HEK293 (cell line): ENCODE data around the gene KRT16.
A peak's percentile ranks its signal among the peaks of the same experiment; 100 is the strongest.

Experiments
- CTCF ChIA-PET: fragments of 350-600 bp; formaldehyde crosslinking; extraction: SDS; loops from one replicate; lab custom pipeline; 2021; ENCODE audit warnings: antibody characterized with exemption; lab: Yijun Ruan, JAX
- POLR2A ChIA-PET: fragments of 300-600 bp; formaldehyde crosslinking; extraction: SDS; loops from one replicate; lab custom pipeline; 2020; ENCODE audit warnings: antibody characterized with exemption, inconsistent platforms; lab: Yijun Ruan, JAX
- H3K27ac ChIP-seq: fragments of 200-500 bp; sonication (Bioruptor generic); 2 replicates; pipeline ENCODE4 v1.5.1; 2014; ENCODE audit warnings: low read depth, low read length, control low read depth, inconsistent platforms; ENCODE audit errors: extremely low read depth
- H3K36me3 ChIP-seq, 2 experiments: fragments of 200-500 bp in 1 of 2; sonication (Bioruptor generic) in 1 of 2; 1 replicate in 1 of 2; 2 replicates in 1 of 2; pipeline ENCODE4 v1.5.1; 2014 to 2017; ENCODE audit warnings: inconsistent platforms in 2 of 2, low read length in 2 of 2; ENCODE audit not compliant: control insufficient read depth in 2 of 2, insufficient read depth in 1 of 2
- H3K4me1 ChIP-seq: fragments of 200-500 bp; sonication (Bioruptor generic); 2 replicates; pipeline ENCODE4 v1.5.1; 2014; ENCODE audit warnings: mild to moderate bottlenecking, low read length, inconsistent platforms; ENCODE audit not compliant: control insufficient read depth, insufficient read depth
- H3K4me3 ChIP-seq: 2 replicates; pipeline ENCODE4 v1.5.1; 2011; ENCODE audit warnings: low read depth, mild to moderate bottlenecking, control low read depth, low read length, moderate library complexity
- H3K9me3 ChIP-seq: fragments of 200-500 bp; sonication (Bioruptor generic); 2 replicates; pipeline ENCODE4 v1.5.1; 2014; ENCODE audit warnings: low read depth, low read length, inconsistent platforms; ENCODE audit not compliant: control insufficient read depth, insufficient read depth
- ATF2 ChIP-seq: fragments of 450-650 bp; formaldehyde crosslinking; IDR thresholded peaks from 2 replicates; pipeline ENCODE4 v1.5.1; 2016; ENCODE audit warnings: missing biosample characterization, missing genetic modification characterization, low read depth
- REST ChIP-seq: fragments of 450-650 bp; formaldehyde crosslinking; IDR thresholded peaks from 2 replicates; pipeline ENCODE4 v1.5.1; 2016; ENCODE audit warnings: missing biosample characterization, missing genetic modification characterization
- ZBTB44 ChIP-seq: fragments of 450-650 bp; IDR thresholded peaks from 2 replicates; pipeline ENCODE4 v1.5.1; 2018; ENCODE audit warnings: missing biosample characterization, mild to moderate bottlenecking, missing genetic modification characterization
- ZNF18 ChIP-seq: fragments of 450-650 bp; formaldehyde crosslinking; IDR thresholded peaks from 2 replicates; pipeline ENCODE4 v1.5.1; 2016; ENCODE audit warnings: missing biosample characterization, missing genetic modification characterization
- ZNF280C ChIP-seq: fragments of 450-650 bp; formaldehyde crosslinking; IDR thresholded peaks from 2 replicates; pipeline ENCODE4 v1.5.1; 2016; ENCODE audit warnings: missing biosample characterization, missing genetic modification characterization
- ZNF302 ChIP-seq: fragments of 450-650 bp; formaldehyde crosslinking; IDR thresholded peaks from 2 replicates; pipeline ENCODE4 v1.5.1; 2016; ENCODE audit warnings: missing biosample characterization, missing genetic modification characterization, low read depth
- ZNF335 ChIP-seq: fragments of 450-650 bp; formaldehyde crosslinking; conservative IDR thresholded peaks from 2 replicates; pipeline ENCODE4 v1.5.1; 2016; ENCODE audit warnings: missing biosample characterization, missing genetic modification characterization
- ZNF398 ChIP-seq: fragments of 450-650 bp; formaldehyde crosslinking; IDR thresholded peaks from 2 replicates; pipeline ENCODE4 v1.5.1; 2017; ENCODE audit warnings: missing biosample characterization, missing genetic modification characterization
- ZNF514 ChIP-seq: fragments of 450-650 bp; formaldehyde crosslinking; IDR thresholded peaks from 2 replicates; pipeline ENCODE4 v1.5.1; 2016; ENCODE audit warnings: missing biosample characterization, missing genetic modification characterization
- ZNF629 ChIP-seq: fragments of 450-650 bp; formaldehyde crosslinking; IDR thresholded peaks from 2 replicates; pipeline ENCODE4 v1.5.1; 2017; ENCODE audit warnings: missing biosample characterization, missing genetic modification characterization
- ZSCAN18 ChIP-seq: fragments of 450-650 bp; formaldehyde crosslinking; IDR thresholded peaks from 2 replicates; pipeline ENCODE4 v1.5.1; 2016; ENCODE audit warnings: missing biosample characterization, missing genetic modification characterization

The KRT16 gene

GRCh38 chr17:41639492-41640473, 27.2 kb upstream of the KRT16 start (continued):
- TF ChIP-seq ATF2: peak; percentile 47; the same call in 1 of the 2 replicates
- peak; percentile 39 for TF ChIP-seq ZNF335
- peak; percentile 62 for TF ChIP-seq ZNF629 (tag by site-specific recombination)

- Histone ChIP-seq H3K27ac (no peak overlapping the region), H3K4me3 (no peak overlapping the region), H3K36me3 (no peaks in the 10 kb centered on the region), H3K4me1 (no peaks in the 10 kb centered on the region), H3K9me3 (no peaks in the 10 kb centered on the region)
- CTCF ChIA-PET: interaction anchor here (2.4 to 2.8 kb wide), 2 partner anchors 10 to 90 kb away, joined by 16 to 23 read pairs; no protein-coding TSS in a partner anchor
- TF ChIP-seq ZNF18 (tag by site-specific recombination) (no peak), ZNF398 (tag by site-specific recombination) (0 out of 2 replicates have a peak, but pooled peaks have one; percentile 9)
- TF ChIP-seq, all 188 proteins: peak for 1
- POLR2A ChIA-PET: no interaction called here
Measured at GRCh38 chr17:41638941-41639340, 26.4 kb upstream of the KRT16 start.

- ChIA-PET CTCF (interaction anchor here (0.6 kb wide), 1 partner anchor 772 kb away, joined by 5 read pairs; no protein-coding TSS in a partner anchor), POLR2A (no interaction called here)
- Histone ChIP-seq H3K27ac (no peak overlapping the region), H3K9me3 (no peaks in the 10 kb centered on the region), H3K4me3 (no peak overlapping the region), H3K36me3 (no peaks in the 10 kb centered on the region), H3K4me1 (no peaks in the 10 kb centered on the region)
- TF ChIP-seq ZBTB44: no peak
- TF ChIP-seq REST: no peak
- no peak for TF ChIP-seq ZNF514 (tag by site-specific recombination)
- no peak for TF ChIP-seq ZSCAN18
- TF ChIP-seq ZNF302: no peak
- TF ChIP-seq ZNF280C (tag by site-specific recombination): no peak
Measured at GRCh38 chr17:41638194-41638593, 25.6 kb upstream of the KRT16 start.
